ENCODE measurements around the gene IPO4.

DNA sequence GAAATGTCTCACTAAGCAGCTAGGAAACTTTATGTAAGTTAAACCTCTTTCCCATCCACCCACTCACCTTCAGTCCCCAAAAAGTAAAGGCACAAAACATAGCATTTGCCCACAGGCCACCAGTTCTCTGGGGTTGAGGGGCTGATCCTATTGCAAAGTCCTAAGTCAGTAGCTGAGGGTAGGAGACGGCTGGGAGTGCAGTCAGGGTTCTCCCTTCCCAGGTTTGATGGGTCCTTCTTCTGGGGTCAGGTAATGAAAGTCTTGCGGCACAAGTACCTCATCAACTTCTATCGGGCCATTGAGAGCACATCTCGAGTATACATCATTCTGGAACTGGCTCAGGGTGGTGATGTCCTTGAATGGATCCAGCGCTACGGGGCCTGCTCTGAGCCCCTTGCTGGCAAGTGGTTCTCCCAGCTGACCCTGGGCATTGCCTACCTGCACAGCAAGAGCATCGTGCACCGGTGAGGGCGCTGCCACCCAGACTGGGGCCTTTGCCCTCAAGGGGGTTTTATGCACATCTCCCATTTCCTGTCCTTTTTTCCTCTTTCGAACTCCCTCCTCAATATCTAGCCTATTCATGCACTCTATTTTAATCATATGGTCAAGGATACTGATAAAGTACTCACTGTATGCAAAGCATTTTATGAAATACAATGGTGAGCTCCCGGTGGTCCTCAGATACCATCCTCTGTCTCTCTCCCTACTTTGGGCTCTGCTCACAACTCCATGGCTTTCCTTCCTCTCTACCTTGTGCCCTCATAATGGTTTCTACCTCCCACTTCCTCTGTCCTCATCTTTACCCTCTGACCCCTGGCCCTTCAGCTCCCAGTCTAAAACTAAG is 17.9 kb upstream of the IPO4 start:
- TF ChIP-seq EZH2 (IDR thresholded peaks at IDR 0.05; ENCODE audit: low read depth, low read length, severe bottlenecking) = no peak
- no peak for TF ChIP-seq POLR2A (IDR thresholded peaks at IDR 0.05; ENCODE audit: control extremely low read depth in 1 of 2, low read depth in 2 of 2, low read length in 2 of 2)
- TF ChIP-seq ZNF274 (IDR thresholded peaks at IDR 0.05; ENCODE audit: borderline replicate concordance, extremely low read depth, low read length) = no peak
- no peak for TF ChIP-seq RAD21 (IDR thresholded peaks at IDR 0.05 in 1 of 2, conservative IDR thresholded peaks at IDR 0.05 in 1 of 2; ENCODE audit: low read depth in 2 of 2, low read length in 2 of 2)
- no peak for TF ChIP-seq POLR2AphosphoS5 (IDR thresholded peaks at IDR 0.05; ENCODE audit: low read depth, low read length)
- TF ChIP-seq RFX5 (IDR thresholded peaks at IDR 0.05; ENCODE audit: borderline replicate concordance, low read depth, low read length) = no peak
- TF ChIP-seq, protein P1, sequence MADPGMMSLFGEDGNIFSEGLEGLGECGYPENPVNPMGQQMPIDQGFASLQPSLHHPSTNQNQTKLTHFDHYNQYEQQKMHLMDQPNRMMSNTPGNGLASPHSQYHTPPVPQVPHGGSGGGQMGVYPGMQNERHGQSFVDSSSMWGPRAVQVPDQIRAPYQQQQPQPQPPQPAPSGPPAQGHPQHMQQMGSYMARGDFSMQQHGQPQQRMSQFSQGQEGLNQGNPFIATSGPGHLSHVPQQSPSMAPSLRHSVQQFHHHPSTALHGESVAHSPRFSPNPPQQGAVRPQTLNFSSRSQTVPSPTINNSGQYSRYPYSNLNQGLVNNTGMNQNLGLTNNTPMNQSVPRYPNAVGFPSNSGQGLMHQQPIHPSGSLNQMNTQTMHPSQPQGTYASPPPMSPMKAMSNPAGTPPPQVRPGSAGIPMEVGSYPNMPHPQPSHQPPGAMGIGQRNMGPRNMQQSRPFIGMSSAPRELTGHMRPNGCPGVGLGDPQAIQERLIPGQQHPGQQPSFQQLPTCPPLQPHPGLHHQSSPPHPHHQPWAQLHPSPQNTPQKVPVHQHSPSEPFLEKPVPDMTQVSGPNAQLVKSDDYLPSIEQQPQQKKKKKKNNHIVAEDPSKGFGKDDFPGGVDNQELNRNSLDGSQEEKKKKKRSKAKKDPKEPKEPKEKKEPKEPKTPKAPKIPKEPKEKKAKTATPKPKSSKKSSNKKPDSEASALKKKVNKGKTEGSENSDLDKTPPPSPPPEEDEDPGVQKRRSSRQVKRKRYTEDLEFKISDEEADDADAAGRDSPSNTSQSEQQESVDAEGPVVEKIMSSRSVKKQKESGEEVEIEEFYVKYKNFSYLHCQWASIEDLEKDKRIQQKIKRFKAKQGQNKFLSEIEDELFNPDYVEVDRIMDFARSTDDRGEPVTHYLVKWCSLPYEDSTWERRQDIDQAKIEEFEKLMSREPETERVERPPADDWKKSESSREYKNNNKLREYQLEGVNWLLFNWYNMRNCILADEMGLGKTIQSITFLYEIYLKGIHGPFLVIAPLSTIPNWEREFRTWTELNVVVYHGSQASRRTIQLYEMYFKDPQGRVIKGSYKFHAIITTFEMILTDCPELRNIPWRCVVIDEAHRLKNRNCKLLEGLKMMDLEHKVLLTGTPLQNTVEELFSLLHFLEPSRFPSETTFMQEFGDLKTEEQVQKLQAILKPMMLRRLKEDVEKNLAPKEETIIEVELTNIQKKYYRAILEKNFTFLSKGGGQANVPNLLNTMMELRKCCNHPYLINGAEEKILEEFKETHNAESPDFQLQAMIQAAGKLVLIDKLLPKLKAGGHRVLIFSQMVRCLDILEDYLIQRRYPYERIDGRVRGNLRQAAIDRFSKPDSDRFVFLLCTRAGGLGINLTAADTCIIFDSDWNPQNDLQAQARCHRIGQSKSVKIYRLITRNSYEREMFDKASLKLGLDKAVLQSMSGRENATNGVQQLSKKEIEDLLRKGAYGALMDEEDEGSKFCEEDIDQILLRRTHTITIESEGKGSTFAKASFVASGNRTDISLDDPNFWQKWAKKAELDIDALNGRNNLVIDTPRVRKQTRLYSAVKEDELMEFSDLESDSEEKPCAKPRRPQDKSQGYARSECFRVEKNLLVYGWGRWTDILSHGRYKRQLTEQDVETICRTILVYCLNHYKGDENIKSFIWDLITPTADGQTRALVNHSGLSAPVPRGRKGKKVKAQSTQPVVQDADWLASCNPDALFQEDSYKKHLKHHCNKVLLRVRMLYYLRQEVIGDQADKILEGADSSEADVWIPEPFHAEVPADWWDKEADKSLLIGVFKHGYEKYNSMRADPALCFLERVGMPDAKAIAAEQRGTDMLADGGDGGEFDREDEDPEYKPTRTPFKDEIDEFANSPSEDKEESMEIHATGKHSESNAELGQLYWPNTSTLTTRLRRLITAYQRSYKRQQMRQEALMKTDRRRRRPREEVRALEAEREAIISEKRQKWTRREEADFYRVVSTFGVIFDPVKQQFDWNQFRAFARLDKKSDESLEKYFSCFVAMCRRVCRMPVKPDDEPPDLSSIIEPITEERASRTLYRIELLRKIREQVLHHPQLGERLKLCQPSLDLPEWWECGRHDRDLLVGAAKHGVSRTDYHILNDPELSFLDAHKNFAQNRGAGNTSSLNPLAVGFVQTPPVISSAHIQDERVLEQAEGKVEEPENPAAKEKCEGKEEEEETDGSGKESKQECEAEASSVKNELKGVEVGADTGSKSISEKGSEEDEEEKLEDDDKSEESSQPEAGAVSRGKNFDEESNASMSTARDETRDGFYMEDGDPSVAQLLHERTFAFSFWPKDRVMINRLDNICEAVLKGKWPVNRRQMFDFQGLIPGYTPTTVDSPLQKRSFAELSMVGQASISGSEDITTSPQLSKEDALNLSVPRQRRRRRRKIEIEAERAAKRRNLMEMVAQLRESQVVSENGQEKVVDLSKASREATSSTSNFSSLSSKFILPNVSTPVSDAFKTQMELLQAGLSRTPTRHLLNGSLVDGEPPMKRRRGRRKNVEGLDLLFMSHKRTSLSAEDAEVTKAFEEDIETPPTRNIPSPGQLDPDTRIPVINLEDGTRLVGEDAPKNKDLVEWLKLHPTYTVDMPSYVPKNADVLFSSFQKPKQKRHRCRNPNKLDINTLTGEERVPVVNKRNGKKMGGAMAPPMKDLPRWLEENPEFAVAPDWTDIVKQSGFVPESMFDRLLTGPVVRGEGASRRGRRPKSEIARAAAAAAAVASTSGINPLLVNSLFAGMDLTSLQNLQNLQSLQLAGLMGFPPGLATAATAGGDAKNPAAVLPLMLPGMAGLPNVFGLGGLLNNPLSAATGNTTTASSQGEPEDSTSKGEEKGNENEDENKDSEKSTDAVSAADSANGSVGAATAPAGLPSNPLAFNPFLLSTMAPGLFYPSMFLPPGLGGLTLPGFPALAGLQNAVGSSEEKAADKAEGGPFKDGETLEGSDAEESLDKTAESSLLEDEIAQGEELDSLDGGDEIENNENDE (IDR thresholded peaks at IDR 0.05; ENCODE audit: insufficient replicate concordance, low read length) = no peak
- no peak for TF ChIP-seq TCF12 (IDR thresholded peaks at IDR 0.05; ENCODE audit: low read depth, low read length)
- no peak for TF ChIP-seq TAF1 (IDR thresholded peaks at IDR 0.05; ENCODE audit: low read depth, low read length)
- TF ChIP-seq ATF2 (IDR thresholded peaks at IDR 0.05; ENCODE audit: low read length) = no peak
- TF ChIP-seq CREB1 (IDR thresholded peaks at IDR 0.05) = no peak

Data from H1 (cell line).